C4-2B (cell line): ENCODE data around the gene ADGRB3.

Experiments used
- CTCF ChIP-seq: fragments of 450-650 bp; conservative IDR thresholded peaks from 2 replicates; pipeline ENCODE4 v1.5.1; 2017; ENCODE audit warnings: mild to moderate bottlenecking
- ZFX ChIP-seq: fragments of 450-650 bp; IDR thresholded peaks from 2 replicates; pipeline ENCODE4 v1.6.1; 2017

GRCh38 chr6:68634726-68635411 lies at the start of gene ADGRB3:
- TF ChIP-seq CTCF (no peak; the same call in 1 of the 2 replicates), ZFX (no peak)
